Caki2 (cell line): ENCODE measurements around the gene LRFN3. TPM values are rescaled to one million over a fixed set of nuclear protein-coding genes. Genes with fewer than 3 reads are reported as not detected.
"Not testable (repeated sequence)": the region's sequence is repeated elsewhere in the genome, so short reads cannot be mapped to it uniquely, and the experiment has no call there.

Source experiments
- DNase-seq: peaks from one replicate; pipeline ENCODE4 v3.0.0-alpha.2; 2015; ENCODE audit warnings: low read depth
- in situ Hi-C: cut with HindIII; loops from 2 replicates; pipeline ENCODE4 v1.10.0; 2016; ENCODE audit warnings: low sequenced_read_pairs, low pct_unique_long_range_greater_than_20kb, mixed read lengths
- total RNA-seq: library from RNA; depleted of rRNA; stranded (reverse); fragments of >200 nt; shearing (Covaris generic); gene quantifications from 2 replicates; pipeline ENCODE4 v1.2.3, GENCODE V29; 2014; ENCODE audit warnings: low replicate concordance

LRFN3 gene
- total RNA-seq, 1 experiment from 2014 or later, result 9.7 TPM

DNA sequence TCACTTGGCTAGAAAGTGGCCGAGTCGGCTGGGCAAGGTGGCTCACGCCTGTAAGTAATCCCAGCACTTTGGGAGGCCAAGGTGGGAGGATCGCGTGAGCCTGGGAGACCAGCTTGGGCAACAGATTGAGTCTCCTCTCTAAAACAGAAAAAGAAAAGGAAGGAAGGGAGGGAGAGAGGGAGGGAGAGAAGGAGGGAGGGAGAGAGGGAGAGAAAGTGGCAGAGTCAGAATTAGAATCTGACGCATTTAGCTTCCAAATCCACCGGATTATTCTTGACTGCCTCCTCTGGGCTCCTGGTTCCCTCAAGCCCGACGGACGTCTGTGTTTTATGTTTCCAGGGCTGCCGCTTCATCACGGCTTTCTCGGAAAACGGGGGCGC lies 22.5 kb downstream of the LRFN3 start:
- in situ Hi-C loops, result no loop called here
- DNase-seq, result no peak

DNA sequence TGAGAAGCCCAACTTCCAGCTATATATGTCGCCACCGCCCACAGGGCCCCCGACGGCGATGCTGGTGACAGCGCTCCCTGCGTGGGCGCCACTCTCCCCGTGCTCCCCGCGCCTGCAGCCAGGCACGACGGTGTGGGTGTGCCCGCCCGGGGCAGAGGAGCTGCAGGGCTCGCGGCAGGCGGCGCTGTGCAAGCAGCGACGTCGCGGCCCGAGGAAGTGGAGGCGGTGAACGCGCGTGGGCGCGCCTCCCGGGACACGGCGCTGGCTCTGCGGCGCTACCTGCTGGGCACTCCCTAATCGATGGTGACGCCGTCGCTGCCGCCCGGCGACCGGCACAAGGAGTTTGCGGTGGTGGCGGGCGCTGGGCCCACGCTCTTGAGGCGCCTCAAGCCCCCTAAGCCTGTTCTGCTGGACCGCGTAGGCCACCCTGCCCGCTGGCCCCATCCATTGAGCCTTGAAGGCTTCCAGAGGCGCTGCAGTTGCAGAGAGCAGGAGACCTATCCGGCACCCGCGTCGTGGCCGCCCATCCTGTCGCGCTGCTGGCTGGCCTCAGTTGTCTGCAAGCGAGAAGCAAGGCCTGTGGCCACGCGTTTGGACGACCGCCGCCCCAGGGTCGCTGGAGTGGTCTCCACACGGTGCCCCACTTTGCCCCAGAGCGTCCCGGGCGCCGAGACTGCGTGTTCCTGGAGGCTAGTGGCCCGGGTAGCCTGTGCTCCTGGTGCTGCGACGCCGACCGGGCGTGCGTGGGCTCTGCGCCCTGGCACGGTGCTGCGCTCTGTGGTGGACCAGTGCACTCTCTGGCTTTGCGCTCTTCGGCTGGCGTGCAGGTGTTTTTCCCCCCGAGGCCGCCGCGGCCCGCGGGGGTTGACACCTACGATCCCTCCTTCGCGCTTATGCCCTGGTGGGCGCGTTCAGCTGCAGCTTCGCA lies 23.1 kb downstream of the LRFN3 start:
- in situ Hi-C loops, result no loop called here
- no peak for DNase-seq

DNA sequence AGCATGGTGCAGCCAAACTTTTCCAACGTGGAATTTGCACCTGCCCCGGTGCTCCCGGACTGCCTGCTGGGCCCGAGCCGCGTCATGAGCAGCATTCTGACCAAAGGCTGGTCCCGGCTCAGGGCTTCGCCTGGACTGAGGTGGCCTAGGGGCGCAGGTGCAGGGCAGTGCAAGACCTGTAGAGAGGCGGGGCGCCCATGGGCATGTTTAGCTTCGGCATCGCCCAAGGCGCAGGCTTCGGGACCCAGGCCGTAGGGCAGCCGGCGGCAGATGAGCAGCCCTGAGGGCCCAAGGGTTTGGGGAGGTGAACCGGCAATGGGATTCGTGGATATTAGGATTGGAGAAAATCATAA lies 23.8 kb downstream of the LRFN3 start:
- in situ Hi-C loops, result no loop called here
- no peak for DNase-seq

DNA sequence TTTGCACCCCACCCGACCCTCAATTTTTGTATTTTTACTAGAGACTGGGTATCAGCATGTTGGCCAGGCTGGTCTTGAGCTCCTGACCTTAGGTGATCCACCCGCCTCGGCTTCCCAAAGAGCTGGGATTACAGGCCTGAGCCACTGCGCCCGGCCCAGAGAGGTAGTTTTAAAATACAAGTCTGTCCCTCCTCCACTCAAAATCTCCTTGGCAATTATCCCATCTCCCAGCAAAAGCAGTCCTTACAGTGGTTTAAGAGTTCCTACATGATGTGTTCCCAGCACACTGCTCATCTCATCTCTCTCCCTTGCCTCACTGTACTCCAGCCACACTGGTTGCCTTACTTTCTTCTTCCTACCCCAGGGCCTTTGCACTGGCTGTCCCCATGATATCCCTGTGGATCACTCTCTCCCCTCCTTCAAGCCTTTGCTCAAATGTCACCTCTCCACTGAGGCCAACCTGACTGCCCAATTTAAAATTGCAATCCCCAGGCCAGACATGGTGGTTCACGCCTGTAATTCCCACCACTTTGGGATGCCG lies 24.3 kb downstream of the LRFN3 start:
- in situ Hi-C loops, result no loop called here
- no peak for DNase-seq

DNA sequence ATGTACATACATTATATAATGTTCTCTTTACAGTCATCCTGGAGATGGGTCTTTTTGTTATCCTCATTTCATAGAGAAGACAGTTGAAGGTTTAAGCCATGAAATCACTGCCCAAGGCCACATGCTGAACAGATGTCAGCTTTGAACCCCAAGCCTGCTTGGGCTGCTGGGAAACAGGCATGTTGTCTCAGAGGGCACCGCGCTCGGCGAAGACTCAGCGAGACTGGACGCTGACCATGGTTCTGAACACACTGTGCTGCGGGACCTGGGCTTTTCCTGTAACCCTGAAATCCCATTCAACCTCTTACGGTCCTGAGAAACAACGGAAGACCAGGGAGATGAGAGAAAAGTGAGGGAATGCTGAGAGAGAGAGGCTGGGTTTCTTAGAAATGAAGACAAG lies 27.3 kb downstream of the LRFN3 start:
- peak; percentile 41 for DNase-seq
- in situ Hi-C loops, result no loop called here

DNA sequence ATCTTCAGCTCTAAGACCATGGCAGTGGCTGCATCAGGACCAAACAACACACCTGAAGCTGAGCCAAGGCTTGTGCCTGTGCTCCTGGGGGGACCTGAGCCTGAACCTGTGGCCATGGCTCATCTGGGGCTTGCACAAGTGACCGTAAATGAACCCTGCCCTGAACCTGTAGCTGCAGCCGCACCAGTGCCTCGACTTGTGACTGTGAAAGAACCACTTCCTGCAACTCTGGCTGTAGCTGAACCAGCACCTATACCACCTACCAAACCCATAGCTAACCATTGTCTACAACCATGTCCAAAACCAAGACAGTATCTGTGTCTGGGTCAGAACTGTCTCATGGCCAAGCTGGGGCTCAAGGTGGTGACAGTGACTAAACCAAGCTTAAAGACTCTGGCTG lies 30.6 kb downstream of the LRFN3 start:
- in situ Hi-C loops, result no loop called here
- no peak for DNase-seq

DNA sequence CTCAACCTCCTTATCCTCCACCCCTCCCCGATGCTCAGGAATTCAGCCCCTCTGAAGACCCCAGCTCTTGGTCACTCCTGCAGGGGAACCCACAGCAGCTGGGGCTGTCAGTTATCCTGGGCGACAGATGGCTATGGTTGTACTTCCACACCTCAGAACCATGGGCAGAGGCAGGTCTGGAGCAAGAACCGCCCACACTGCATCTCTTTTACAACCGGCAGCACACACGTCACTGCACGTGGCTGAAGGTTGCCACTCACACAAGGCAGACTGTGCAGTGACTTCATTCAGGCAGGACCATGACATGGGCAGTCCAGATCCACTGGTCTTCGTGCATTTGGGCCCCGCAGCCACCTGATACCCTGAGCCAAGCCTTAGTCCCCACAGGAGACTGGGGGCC lies 37.3 kb downstream of the LRFN3 start:
- in situ Hi-C loops, result no loop called here
- DNase-seq, result no peak

DNA sequence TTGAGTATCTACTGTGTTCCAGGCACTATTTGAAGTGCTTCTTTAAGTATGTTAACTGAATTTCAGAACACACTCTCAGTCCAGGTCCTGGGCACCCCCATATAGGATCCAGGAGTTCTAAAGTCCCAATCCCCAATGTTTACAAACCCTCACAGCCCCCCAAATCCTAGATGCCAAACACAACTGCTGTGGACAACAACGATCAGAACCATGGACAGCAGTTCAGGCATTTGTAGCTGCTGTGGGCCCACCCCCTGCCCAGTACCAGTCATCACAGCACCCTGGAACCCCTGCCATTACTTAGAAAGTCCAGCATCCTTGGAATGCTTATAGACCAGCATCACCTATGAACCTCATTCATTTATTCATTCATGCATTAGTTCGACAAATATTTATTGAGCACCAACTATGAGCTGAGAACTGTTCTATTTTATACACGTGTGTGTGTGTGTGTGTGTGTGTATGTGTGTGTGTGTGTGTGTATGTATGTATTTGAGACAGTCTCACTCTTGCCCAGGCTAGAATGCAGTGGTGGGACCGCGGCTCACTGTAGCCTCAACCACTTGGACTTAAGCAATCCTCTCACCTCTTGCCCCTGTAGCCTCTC lies 39.5 kb downstream of the LRFN3 start:
- peak; percentile 43 for DNase-seq
- in situ Hi-C loops, result no loop called here

DNA sequence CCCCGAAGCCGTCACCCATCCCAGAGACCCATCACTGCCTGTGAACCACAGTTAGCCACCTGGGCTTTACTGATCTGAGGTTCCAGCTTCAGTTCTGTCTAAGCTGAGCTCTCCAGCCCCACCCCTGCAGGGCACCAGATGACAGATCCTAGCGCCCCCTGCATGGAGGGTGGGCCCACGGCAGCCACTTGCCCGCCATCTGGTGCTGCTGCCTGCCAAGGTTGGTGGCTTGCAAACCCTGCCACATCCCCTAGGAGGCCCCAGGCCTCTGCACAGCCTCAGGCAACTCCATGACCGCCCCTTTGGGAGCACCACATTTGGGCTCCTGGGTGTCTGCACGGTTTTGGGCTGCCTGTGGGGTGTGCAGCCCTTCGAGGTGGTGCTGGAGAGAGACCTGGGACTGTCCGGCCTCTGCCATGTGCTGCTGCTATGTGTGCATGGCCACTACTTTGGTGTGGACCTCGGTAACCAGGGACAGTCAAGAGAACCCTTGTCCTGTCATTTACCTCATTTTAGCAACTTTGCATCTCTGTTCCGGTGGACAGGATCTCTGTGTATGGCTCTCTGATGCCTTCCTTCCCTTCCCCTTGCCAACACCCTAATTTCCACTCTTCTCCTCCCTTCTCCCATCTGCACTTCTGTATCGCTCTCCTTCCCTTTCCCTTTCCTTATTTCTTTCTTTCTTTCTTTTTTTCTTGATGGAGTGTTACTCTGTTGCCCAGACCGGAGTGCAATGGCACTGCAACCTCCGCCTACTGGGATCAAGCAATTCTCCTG lies 41.5 kb downstream of the LRFN3 start:
- in situ Hi-C loops, result no loop called here
- no peak for DNase-seq

DNA sequence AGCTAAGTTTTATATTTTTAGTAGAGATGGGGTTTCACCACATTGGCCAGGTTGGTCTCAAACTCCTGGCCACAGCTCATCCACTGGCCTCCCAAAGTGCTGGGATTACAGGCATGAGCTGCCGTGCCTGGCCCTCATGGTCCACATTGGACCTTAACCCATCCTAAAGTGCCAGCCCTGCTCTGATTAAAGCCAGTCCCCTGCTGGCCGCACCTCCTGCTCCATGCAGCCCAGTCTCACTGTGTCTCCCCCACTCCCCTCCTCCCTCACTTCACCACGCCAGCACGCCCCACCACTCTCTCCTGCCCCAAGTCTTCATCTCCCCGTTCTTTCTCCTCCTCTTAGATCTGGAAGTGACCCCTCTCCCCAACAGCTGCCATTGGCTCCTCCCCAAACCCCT lies 42.1 kb downstream of the LRFN3 start:
- no peak for DNase-seq
- in situ Hi-C loops, result no loop called here

DNA sequence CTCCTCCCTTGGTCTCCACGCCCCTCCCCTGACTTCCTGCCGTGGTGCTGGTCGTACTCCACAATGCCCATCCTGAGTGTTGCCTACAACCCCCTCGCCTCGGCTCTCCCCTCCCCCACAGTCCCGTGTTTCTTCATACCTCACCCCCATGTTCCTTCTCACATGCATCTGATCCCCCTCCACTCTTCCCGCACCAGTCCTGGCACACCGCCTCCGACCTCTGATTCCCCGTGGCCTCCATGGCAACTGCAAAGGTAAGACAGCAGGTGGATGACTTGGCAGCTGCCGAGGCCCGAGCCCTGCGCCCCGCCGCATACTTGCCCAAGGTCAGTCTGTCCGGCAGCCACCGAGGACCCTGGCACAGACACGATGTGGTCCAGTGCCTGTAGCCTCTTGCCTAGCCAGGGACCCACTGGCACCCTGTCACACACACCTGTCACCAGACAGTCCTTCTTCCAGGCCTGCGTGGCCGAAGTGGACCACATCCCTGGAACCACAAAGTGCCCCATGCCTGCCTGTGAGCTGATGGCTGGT lies 42.7 kb downstream of the LRFN3 start:
- in situ Hi-C loops, result no loop called here

DNA sequence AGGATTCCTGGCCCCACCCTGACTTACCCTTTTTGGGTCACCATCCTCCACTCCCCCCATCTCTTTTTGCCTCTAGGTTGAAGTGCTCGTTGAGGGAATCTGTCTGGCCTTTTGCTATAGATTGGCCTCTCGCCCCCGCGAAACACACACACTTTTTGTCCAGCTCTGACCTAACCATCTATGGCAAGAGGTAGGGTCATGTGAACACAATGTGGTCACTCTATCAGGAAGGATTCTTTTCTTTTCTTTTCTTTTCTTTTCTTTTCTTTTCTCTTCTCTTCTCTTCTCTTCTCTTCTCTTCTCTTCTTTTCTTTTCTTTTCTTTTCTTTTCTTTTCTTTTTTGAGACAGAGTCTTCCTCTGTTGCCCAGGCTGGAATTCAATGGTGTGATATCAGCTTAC lies 44.8 kb downstream of the LRFN3 start:
- in situ Hi-C loops, DNase-seq: not testable (repeated sequence)

More for the DNA sequence above, 42.7 kb downstream of the LRFN3 start:
- DNase-seq, result no peak

DNA sequence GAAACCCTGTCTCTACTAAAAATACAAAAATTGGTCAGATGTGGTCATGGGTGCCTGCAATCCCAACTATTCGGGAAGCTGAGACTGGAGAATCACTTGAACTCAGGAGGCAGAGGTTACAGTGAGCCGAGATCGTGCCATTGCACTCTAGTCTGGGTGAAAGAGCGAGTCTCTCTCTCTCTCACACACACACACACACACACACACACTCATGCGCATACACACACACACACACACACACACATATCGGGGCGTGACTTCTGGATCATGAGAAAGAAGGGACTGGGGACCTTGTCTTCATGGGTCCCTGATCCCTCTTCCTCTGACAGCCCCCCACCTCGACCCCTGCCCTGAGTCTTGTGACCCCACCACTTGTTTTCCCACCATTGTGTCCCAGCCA lies 47.0 kb downstream of the LRFN3 start:
- in situ Hi-C loops, result no loop called here

DNA sequence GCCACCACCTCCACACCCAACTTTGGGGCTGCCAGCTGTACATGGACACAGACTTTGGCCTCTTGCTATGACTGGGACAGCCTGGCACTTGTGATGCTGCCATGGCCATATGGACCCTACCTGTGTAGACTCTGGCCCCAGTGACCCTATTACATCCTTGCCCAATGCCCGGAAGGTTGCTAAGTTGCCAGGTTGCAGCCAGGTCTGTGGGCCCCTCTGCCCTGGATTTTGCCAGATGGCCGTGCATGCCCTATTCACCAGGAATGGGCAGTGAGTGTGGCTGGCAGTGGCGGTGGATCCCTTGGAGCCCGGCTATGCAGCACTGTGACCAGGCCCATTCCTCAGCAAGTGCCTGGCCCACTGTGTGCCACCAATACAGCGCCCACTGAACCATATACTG lies 49.9 kb downstream of the LRFN3 start:
- no peak for DNase-seq
- in situ Hi-C loops, result no loop called here

More for the DNA sequence above, 47.0 kb downstream of the LRFN3 start:
- DNase-seq, result no peak

DNA sequence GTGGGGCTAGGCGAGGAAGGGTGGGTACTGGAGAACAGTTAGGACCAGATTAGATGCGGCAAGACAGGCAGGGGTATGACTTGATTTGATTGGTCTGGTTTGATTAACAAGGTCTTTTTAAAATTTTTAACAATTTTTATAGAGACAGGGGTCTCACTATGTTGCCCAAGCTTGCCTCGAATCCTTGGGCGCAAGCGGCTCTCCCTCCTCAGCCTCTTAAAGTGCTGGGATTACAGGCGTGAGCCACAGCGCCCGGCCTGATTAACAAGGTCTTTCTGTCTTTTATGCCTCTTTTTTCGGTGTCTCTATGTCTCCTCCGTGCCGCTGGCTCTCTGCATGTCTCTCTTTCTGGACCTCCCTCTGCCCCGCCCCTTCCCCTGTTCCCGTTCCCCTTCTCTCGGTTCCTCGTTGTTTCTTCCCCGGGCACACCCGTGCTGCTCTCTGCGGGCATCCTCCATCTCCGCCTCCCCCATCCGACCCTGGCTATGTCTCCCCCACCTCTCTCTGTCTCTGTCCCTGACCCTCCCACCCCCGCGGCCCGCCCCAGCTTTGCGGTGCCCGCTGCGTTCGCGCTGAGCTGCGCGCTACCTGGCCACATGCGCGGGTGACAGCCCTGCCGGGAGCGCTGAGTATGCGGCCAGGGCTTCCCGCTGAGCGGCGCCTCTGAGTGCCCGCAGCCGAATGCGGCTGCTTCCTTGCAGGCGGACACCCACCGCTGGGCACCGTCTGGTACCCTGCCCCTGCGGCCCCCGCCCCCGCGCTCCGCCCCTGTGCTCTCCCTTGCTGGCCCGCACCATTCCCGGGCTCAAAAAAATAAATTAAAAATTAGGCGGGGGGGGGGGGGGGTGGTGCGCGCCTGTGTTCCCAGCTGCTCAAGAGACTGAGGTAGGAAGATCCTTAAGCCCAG lies 50.7 kb downstream of the LRFN3 start:
- in situ Hi-C loops, result no loop called here
- no peak for DNase-seq

DNA sequence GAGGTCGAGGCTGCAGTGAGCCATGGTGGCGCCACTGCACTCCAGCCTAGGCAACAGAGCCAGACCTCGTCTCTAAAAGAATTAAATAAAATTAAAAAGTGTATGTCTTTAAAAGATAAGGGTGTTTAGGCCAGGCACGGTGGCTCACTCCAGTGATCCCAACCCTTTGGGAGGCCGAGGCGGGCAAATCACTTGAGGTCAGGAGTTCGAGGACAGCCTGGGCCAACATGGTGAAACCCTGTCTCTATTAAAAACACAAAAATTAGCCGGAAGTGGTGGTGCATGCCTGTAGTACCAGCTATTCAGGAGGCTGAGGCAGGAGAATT lies 51.4 kb downstream of the LRFN3 start:
- no peak for DNase-seq
- in situ Hi-C loops, result no loop called here

DNA sequence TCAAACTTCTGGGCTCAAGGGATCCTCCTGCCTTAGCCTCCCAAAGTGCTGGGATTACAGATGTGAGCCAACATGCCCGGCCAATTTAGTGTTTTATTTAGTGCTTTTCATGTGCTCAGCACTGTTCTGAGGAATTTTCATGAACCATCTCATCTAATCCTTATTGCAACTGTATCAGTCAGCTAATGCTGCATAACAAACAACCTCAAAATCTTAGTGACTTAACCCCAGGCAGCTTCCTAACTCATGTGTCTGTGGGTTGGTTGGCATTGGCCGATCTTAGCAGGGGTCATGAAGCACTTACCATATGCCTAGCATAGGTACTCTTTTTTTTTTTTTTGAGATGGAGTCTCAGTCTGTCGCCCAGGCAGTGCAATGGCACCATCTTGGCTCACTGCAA lies 52.6 kb downstream of the LRFN3 start:
- in situ Hi-C loops, result no loop called here
- no peak for DNase-seq

DNA sequence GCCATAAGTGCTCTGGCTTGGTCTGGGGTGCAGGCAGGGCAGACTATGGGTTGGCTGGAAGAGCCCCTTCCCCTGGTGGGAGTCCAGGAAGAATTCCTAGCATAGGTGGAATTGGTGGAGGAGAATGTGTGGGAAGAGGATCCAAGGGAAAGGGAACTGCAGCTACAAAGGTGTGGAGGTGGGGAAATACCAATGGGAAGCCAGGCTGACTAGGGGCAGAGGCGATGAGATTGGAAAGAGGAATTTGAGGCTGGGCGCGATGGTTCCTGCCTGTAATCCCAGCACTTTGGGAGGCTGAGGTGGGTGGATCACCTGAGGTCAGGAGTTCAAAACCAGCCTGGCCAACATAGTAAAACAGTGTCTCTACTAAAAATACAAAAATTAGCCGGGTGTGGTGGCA lies 54.0 kb downstream of the LRFN3 start:
- no peak for DNase-seq
- in situ Hi-C loops, result no loop called here
